Measurements from ENCODE around the gene EOLA2.
"Not testable (repeated sequence)": the region's sequence is repeated elsewhere in the genome, so short reads cannot be mapped to it uniquely, and the experiment has no call there.

Gene EOLA2

DNA sequence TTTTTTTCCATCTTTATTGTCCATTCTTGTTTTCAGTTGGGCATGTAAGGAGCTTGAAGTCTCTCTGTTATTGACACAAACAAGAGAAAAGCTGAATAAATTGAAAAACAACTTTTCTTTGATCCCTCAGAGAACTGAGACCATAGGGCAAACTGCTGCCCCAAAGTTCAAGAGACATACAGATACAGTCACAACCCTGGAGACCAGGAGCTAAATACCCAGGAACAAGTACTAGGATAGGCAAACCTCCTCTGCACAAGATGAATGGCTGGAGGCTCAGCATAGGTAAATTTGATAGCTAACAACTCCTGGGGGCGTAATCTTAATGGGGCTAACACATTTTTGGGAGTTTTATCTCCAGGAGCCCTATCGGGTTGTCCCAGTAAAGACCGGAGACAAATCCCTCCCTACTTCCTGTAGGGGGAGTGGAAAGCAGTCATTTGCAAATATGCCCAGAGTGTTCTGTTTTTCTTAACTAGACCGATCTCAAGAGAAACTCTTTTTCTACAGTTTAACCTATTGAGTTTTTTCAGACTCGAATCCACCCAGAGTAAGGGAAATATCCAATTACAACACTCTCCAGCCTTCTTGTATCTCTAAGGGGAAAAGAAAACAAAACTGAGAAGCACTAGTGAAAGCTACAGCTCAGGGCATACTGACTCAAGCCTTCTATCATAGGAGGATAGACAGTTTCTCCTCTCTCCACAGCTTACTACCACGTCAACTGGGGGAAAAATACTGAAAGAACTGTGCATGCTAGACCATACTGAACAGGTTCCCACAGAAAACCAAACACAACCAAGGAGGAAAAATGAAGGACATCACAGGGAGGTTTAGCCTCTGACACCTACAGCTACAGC lies 34.2 kb downstream of the EOLA2 start:
- Mint-ChIP-seq H3K9me3 (no peaks in the 10 kb centered on the region), H3K27ac (peak overlapping the region; percentile 10 to 65 (median 36)), H3K27me3 (ENCODE audit: low read depth) (no peaks in the 10 kb centered on the region), H3K4me3 (peak overlapping the region; percentile 27 to 61 (median 38)), H3K4me1 (no peaks in the 10 kb centered on the region), H3K36me3 (ENCODE audit: low read depth) (no peaks in the 10 kb centered on the region)
- TF ChIP-seq, protein P1, sequence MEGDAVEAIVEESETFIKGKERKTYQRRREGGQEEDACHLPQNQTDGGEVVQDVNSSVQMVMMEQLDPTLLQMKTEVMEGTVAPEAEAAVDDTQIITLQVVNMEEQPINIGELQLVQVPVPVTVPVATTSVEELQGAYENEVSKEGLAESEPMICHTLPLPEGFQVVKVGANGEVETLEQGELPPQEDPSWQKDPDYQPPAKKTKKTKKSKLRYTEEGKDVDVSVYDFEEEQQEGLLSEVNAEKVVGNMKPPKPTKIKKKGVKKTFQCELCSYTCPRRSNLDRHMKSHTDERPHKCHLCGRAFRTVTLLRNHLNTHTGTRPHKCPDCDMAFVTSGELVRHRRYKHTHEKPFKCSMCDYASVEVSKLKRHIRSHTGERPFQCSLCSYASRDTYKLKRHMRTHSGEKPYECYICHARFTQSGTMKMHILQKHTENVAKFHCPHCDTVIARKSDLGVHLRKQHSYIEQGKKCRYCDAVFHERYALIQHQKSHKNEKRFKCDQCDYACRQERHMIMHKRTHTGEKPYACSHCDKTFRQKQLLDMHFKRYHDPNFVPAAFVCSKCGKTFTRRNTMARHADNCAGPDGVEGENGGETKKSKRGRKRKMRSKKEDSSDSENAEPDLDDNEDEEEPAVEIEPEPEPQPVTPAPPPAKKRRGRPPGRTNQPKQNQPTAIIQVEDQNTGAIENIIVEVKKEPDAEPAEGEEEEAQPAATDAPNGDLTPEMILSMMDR (IDR thresholded peaks at IDR 0.05; ENCODE audit: unreplicated experiment in 3 of 3), result peak in 2 of 3 experiments; percentile 11 to 13

DNA sequence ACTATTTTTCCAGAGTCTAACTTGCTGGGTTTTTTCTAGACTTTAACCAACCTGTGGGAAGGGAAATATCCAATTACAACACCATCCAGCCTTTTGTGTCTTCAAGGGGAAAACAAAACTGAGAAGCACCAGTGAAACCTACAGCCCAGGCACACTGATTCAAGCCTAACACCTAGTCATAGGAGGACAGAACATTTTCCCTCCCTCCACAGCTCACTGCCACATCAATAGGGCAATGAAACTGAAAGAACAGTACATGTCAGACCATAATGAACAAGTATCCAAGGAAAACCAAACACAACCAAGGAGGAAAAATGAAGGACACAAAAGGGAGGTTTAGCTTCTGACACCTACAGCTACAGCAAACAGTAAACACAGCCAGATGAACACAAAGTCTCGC lies 39.7 kb downstream of the EOLA2 start:
- Mint-ChIP-seq H3K27ac (no peak overlapping the region), H3K27me3 (ENCODE audit: low read depth) (no peaks in the 10 kb centered on the region), H3K36me3 (ENCODE audit: low read depth) (no peaks in the 10 kb centered on the region), H3K9me3 (peaks cover 10% of the 10 kb centered on the region), H3K4me3 (no peak overlapping the region), H3K4me1 (no peaks in the 10 kb centered on the region)
- TF ChIP-seq, protein P1 (IDR thresholded peaks at IDR 0.05; ENCODE audit: unreplicated experiment in 3 of 3), result no peak

DNA sequence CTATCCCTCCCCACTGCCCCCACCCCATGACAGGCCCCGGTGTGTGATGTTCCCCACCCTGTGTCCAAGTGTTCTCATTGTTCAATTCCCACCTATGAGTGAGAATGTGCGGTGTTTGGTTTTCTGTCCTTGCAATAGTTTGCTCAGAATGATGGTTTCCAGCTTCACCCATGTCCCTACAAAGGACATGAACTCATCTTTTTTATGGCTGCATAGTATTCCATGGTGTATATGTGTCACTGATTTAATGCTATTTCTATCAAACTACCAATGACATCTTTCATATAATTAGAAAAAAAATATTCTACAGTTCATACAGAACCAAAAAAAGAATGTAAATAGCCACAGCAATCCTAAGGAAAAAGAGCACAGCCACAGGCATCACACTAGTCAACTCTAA lies 47.5 kb downstream of the EOLA2 start:
- not testable (repeated sequence) for H3K27ac Mint-ChIP-seq, H3K4me1 Mint-ChIP-seq

More for the DNA sequence above, 47.5 kb downstream of the EOLA2 start:
- H3K27me3 Mint-ChIP-seq (ENCODE audit: low read depth); H3K4me3 Mint-ChIP-seq; H3K36me3 Mint-ChIP-seq (ENCODE audit: low read depth): not testable (repeated sequence)
- peaks cover 18% of the 10 kb centered on the region for H3K9me3 Mint-ChIP-seq

All from nephron (organoid).